ENCODE results near the gene SLMAP.

Gene SLMAP

DNA sequence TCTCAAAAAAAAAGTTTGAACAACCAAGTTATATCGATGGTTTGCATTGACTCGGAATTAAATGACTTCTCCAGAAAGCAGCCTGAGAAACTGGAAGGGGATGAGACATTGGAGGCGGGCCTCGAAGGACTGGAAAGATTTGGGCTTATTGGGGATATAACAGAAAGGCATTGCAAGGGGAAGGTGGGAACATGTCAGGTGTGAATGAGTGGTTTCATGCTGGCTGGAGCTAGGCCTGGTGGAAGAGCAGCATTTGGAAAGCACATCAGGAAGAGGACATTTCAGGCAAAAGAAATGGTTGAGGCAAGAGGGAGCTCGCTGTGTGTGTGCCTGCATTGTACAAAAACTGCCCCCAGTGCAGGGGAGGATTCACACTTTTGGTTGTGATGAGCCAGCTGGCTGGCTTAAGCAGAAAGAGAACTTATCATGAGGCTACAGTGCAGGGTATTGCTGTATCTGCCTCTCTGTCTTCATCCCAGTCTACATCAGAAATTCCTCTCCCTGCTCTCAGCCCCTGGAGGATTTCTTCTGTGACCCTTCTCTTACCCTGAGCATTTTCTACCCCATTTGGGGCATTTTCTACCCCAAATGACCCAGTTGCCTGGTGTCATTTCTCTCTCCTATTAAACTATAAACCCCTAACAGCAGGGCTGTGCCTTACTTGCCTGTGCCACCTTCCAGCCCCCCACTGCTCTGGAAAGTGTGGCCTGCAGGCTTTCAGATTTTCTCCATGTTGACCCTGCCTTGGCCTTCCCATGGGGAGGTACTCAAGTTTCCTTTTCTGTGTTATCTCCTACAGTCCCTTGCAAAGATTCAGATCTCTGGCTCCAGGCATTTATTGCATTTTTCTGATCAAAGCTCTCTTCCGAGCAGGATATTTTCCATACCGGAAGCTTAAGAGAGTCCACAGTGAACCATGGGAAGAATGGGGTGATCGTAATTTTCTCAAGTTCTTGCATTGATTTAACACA, 187.7 kb downstream of the SLMAP start:
- no peak for DNase-seq (ENCODE audit: low read depth)

DNA sequence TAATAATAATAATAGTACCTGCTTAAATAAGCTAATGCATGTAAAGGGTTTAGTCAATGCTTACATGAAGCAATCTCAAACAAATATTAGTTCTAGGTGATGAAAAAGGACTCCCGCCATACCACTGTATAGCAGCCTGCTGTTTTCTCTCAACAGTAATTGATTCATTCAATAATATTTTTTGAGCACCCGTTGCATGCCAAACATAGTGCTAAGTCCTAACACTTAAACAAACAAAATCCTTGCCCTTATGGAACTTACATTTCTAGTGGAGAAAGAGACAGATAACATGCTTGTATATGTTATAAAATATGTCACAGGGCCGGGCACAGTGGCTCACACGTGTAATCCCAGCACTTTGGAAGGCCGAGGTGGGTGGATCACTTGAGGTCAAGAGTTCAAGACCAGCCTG, 190.9 kb downstream of the SLMAP start:
- DNase-seq (ENCODE audit: low read depth), result no peak

GRCh38 chr3:57948080-57948671, 192.1 kb downstream of the SLMAP start:
- DNase-seq (ENCODE audit: low read depth), result no peak

GRCh38 chr3:57948781-57949242, 192.7 kb downstream of the SLMAP start:
- DNase-seq (ENCODE audit: low read depth), result no peak

GRCh38 chr3:57949344-57949743, 193.2 kb downstream of the SLMAP start:
- no peak for DNase-seq (ENCODE audit: low read depth)

DNA sequence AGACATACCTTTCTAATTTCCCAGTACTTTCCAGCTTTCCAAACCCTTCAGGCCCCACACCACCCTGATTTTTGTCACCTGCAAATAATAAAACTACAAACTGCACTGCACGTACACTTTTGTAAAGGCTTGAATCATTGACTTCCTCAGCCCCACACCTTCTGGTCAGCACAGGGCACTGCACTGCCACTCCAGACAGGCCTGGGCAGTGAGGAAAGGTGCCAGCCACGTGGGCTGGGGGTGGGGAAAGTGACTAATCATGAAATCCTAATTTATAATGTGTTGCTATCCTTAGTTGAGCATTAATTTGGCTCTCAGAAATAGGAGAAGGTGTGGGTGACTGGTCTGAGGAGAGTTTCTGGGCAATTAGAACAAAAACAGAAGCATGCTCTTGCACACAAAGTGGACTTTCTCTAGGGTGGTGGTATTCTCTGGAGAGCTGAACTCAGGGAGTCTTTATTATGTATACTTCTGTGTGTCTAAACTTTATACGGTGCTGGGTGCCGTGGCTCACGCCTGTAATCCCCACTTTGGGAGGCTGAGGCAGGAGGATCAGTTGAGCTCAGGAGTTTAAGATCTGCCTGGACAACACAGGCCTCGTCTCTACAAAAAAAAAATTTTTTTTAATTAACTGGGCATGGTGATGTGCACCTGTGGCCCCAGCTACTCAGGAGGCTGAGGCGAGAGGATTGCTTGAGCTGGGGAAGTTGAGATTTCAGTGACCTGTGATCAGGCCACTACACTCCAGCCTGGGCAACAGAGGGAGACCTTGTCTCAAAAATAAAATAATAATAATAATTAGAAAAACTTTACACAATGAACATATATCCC, 193.9 kb downstream of the SLMAP start:
- DNase-seq (ENCODE audit: low read depth), result no peak

DNA sequence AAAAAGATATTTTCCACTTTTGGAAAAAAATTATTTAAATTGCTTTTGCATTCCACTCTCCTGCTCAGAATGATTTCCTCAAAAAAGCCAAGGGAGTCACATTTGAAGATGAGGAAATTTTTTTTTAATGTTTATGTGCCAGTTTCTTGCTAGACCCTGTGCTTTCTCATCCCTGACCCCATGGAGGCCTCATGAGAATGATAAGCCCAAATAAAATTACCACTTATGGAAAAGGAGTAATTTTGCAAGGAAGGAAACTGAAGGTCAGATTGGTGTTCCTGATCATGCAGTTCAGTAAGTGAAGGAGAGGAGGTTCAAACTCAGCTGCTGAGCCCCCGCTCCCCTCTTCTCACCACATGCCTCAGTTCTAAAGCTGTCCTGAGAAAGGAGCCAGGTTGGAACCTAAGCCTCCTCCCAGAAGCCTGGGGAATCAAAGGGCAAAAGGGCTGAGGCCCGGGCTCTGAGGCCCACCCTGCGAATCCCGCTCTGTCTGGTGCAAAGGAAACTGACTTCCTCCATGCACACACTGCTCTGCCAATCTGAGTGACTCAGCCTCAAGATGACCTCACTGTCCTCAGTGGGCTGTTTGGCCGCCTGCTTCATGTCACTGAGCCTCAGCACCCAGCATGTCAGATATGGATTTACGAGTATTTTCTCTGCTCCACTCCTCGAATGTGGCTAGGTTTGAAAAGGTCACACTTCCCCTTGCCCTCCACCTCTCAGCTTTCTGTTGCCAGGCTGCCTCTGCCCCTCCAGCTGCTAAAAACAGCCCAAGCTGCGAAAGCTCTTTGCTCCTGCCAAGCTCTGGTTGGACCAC, 195.2 kb downstream of the SLMAP start:
- no peak for DNase-seq (ENCODE audit: low read depth)

DNA sequence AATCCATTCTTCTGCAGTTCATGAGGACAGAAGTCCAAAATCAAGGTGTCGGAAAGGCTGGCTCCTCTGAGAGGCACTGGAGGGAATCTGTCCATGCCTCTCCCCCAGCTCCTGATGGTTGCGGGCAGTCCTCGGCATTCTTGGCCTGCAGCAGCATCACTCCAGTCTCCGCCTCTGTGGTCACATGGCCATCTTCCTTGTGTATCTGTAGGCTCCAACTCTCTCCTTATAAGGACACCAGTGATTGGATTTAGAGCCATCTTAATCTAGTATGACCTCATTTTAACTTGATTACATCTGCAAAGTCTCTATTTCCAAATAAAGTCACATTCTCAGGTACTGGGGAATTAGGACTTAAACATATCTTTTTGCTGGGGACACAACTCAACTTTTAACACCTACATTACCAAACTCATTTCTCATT, 196.1 kb downstream of the SLMAP start:
- no peak for DNase-seq (ENCODE audit: low read depth)

GRCh38 chr3:57952651-57953050, 196.5 kb downstream of the SLMAP start:
- DNase-seq (ENCODE audit: low read depth), result no peak

GRCh38 chr3:57953576-57953975, 197.5 kb downstream of the SLMAP start:
- DNase-seq (ENCODE audit: low read depth), result no peak

GRCh38 chr3:57956119-57956832, 200.2 kb downstream of the SLMAP start:
- DNase-seq (ENCODE audit: low read depth), result no peak

GRCh38 chr3:57956833-57957174, 200.7 kb downstream of the SLMAP start:
- no peak for DNase-seq (ENCODE audit: low read depth)

- DNase-seq (ENCODE audit: low read depth), result no peak
Measured at GRCh38 chr3:57957824-57958223, 201.7 kb downstream of the SLMAP start.

- DNase-seq (ENCODE audit: low read depth), result no peak
Measured at GRCh38 chr3:57958642-57959422, 202.7 kb downstream of the SLMAP start.

GRCh38 chr3:57959423-57960173, 203.5 kb downstream of the SLMAP start:
- DNase-seq (ENCODE audit: low read depth), result no peak

DNA sequence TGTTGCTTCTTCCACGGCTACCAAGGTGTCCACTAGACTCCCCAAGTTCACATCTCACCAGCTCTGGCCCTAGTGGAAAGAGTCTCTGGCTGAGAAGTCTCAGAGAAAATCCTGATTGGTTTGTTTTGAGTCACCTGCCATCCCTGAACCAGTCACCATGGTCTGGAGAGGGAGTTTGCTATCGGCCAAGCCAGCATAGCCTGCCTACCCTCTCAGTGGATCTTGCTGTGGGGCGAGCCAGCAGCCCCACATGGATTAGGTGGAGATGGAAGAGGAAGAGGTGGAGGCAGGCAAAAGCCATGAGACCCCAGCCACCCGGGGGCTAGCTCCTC, 204.0 kb downstream of the SLMAP start:
- no peak for DNase-seq (ENCODE audit: low read depth)

DNA sequence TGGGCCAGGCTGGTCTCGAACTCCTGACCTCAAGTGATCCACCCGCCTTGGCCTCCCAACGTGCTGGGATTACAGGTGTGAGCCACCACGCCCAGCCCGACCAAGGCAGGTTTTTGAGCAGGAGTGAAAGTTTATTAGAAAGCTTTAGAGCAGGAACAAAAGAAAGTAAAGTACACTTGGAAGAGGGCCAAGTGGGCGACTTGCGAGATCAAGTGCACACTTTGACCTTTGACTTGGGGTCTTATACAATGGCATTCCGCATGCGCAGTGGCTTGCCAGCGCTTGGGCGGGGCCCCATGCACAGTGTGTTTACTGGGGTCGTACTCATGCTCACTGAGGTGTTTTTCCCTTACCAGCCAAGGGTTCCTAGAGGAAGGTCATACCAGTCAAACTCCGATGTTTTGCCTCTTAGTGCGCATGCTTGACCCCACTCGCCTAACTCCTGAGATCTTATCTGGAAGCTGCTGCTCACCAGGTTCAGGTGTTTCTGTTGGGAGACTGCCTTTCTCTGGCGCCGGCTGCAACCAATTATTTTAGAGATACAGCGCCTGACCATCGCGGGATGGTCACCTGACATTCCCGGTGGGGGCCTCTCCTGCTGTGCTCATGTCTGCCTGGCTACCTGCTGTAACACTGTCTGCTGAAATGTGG, 205.2 kb downstream of the SLMAP start:
- DNase-seq (ENCODE audit: low read depth), result no peak

DNA sequence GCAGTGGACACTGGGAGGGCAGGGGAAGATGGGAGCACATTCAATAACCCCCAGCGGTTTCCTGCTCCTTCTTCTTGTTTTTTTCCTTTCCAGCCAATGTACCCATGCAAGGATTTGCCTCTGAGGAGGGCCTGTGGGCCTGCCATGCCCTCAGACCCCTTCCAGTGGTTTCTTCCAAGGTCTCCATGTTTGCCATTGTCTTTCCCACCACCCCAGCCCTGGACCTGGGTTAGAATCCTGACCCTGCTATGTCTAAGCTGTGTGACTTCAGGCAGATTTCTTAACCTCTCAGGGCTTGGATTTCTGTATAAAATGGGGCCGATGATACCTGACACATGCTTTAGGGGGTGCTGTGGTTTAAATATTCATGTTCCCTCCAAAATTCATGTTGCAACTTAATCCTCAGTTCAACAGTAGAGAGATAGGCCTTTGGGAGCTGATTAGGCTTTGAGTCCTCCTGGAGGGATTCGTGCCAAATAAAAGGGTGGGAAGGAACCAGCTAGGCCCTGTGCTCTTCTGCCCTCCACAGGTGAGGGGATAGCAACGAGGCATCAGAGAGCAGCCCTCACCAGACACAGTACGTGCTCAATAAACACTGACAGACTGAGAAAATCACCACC, 205.8 kb downstream of the SLMAP start:
- DNase-seq (ENCODE audit: low read depth), result no peak

DNA sequence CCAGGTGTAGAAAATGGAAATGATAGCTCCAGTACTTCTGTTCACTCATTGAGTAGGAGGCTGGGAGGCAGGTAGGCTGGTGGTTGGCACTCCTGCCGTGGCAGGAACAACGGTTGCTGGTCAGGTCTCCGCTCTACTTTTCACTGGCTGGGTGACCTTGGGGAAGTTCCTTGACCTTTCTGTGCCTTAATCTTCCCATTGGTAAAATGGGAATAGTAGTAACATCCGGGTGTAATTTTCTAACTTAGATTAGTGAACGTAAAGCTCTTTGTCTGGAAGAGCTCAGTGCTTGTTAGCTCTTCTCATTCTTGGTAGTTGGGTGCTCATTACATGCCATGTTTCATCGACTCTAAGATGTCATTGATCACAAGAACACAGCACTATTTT, 206.3 kb downstream of the SLMAP start:
- no peak for DNase-seq (ENCODE audit: low read depth)

All from activated T-helper 9 cell treated with anti-CD3 and anti-CD28 coated beads, Interleukin-2, amount 50 U/mL, for 16 hours (primary cell).